Frontal cortex (tissue), 4 donors: Measurements from ENCODE around the gene BPGM. TPM values are rescaled to one million over a fixed set of nuclear protein-coding genes. Genes with fewer than 3 reads are reported as not detected.
"Not testable (repeated sequence)": the region's sequence is repeated elsewhere in the genome, so short reads cannot be mapped to it uniquely, and the experiment has no call there.

ENCODE experiments used
- DNase-seq, 2 donors: peaks; one replicate each; pipeline ENCODE4 v3.0.0; 2012; ENCODE audit warnings: low spot score in 2 of 2
- FAIRE-seq: peaks from 2 replicates; lab custom pipeline; 2012; peaks lifted over from hg19 to GRCh38; lab: Jason Lieb, UNC
- total RNA-seq: library from RNA; depleted of rRNA; stranded (reverse); fragments of >200 nt; gene quantifications from one replicate; pipeline ENCODE4 v1.2.3, GENCODE V29; 2014
- donor health status: control.
- donor health status: control.
- donor health status: control.

Gene BPGM
- total RNA-seq, 1 donor from 2014 or later = 46.9 TPM

DNA sequence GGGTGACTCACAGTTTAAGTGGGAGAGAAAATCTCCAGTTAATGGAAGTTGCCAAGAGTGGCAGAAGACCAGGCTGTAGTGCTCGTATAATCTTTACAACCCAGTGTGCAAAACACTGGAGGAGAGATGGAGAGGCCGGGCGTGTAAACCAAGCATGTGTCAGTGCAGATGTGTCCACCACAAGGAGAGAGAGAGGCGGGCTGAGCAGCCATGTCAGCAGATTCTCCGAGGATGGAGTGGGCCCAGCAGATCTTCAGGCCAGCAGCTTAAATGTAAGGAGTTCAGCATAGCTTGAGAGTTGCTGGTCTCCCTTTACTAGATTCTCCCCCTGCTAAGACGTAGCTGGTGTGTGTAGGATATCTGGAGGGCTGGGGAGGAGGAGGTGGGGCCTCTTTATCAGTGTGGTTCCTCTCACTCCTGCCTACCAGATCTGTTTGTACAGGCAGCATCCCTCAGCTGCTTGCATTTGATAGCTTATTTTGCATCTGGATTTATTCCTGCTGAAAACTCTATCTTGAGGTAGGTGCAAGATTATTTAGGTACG, 13.7 kb downstream of the BPGM start:
- FAIRE-seq (no peak), DNase-seq (no peak)

DNA sequence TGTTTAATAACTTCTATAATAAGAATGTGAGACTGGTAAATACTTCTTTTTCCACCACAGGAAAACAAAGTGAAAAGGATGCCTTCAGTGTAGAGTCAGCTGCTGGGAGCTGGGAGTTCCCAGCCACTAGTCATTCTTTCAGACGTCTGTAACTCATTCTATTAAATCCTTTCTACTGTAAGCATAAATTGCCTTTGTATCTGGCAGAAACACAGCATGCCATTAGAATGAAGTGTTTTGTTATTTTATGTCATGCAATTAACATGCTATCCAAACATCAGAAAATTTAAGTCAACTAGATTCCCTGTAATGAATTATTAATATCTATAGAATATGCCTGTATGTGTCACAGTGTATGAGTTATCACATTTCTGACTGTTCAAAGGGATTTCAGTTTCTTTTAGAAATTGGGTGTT, 14.3 kb downstream of the BPGM start:
- FAIRE-seq (no peak), DNase-seq (no peak)

DNA sequence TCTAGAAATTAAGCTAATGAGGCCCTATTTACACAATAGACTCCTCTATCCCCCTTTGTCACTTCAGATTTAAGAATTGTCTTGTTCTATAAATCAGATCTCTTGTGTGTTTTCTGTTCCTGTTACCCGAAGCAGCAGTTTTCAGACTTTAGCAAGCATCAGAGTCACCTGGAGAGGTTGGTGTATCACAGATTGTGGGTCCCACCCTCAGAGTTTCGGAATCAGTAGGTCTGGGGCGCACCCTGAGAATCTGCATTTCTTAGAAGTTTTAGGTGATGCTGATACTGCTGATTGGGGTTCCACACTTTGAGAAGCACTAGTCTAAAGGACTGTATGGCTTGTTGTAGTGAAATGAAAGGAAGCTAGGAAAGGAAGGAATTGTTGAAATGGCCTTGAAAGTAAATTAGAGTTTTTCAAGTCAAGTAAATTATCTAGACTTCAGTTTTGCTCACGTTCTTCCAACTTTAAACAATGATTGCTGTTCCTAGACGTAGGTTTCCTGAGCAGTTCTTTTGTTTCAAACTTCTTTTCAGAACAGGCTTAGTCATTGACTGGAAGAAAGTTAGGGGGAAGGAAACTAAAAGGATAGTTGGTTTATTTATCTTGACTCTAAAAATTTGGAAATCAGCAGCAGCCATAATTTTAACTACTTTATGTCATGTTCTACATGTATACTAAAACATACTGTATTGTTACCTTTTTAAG, 15.7 kb downstream of the BPGM start:
- FAIRE-seq = no peak
- no peak for DNase-seq

DNA sequence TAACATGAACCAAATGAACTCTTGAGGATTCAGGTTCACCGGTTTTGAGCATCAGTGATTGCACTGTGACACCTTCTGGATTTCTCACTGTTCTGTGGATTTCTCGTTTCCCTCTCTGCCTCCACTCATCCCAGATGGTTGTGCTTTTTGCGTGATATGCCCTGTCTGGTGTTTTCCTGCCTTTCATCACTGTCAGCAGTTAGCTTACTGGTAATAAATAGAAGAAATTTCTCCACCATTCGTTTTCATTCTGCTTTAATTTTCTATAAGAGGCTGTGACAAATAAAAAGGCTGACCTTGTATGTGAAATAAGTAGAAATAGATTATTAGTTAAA, 16.2 kb downstream of the BPGM start:
- no peak for FAIRE-seq

DNA sequence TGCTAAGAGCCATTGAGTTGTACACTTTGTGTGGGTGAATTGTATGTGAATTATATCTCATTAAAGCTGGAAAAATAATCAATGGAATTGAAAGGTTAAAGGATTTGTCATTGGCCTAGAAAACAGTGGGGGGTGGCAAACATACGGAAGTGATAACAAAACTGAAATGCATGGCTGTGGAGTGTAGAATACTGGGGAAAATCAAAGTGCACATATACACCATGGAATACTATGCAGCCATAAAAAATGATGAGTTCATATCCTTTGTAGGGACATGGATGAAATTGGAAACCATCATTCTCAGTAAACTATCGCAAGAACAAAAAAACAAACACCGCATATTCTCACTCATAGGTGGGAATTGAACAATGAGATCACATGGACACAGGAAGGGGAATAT, 18.4 kb downstream of the BPGM start:
- DNase-seq, FAIRE-seq: not testable (repeated sequence)

More for the DNA sequence above, 16.2 kb downstream of the BPGM start:
- DNase-seq = no peak

DNA sequence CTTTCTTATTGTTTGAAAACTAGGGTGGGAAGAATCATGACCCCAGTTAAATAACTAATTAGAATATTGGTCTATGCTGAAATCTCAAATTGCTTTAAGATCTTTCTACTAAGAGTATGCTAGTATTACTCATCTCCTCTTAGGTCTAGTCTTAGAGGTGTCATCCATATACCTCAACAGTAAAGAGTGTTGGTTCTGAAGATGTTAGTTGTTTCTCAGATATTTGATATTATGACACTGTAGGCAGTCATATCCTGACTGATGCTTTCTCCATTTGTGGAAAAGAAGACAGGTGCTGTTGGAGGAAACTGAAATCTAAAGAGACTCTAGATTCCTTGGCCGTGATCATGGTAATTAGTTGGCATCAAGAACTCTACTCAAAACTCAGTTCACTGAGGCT, 21.2 kb downstream of the BPGM start:
- DNase-seq = no peak

DNA sequence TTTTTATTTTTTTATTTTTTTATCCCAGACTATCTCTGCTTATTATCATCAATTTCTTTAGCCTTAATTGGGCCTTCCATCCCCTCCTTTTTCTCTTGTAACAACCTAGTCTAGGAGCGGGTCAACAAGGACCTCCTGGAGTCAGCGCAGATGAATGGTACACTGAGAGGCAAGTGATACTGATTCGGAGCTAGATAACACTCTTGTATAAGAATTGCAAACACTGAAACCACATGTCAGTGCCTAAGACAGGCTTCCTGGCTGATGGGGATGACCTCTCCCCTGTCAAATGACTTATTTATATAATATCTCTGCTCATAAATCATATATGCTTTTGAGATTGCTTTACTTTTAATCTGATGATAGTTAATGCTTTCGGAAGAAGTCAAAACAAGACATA, 22.7 kb downstream of the BPGM start:
- DNase-seq (no peak), FAIRE-seq (no peak)

More for the DNA sequence above, 21.2 kb downstream of the BPGM start:
- no peak for FAIRE-seq

DNA sequence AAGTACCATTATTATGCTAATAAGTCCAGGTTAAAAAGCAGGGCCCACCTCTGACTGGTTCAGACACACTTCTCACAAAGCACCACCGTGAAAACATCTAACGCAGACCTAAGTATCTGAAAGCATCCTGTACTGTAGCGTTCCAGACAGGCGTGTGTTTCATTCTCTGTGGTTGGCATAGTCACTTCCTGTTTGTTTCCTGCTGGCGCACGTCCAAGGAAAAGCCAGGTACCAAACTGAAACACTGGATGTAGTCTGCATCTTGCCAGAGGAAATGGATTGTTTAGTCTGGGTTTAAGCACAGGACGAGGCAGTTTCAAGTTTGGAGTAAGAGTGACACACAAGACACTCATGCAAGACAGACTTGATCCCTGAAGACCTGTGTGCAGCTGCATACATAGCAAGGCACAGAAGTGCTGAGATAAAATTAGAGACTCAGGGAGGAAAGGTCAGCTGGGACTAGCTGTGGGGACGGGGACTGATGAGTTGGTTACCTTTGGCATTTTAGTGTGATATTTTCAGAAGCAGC, 23.3 kb downstream of the BPGM start:
- no peak for FAIRE-seq
- DNase-seq = no peak

DNA sequence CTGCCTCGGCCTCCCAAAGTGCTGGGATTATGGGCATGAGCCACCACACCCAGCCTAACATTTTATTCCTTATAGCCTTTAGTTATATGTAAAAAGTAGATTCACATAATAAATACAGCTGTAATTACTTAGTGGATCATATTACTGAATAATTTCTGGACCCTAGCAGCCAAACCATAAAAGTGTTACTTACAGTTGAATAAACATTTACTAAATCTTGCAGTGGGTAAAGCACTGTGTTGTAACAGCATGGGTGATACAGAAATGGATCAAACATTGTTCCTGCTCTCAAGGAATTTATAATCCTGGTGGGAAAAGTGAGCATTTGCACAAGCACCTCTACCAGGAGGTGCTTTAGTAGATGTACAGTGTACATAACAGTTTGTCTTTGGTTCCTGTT, 25.0 kb downstream of the BPGM start:
- FAIRE-seq = no peak
- no peak for DNase-seq

DNA sequence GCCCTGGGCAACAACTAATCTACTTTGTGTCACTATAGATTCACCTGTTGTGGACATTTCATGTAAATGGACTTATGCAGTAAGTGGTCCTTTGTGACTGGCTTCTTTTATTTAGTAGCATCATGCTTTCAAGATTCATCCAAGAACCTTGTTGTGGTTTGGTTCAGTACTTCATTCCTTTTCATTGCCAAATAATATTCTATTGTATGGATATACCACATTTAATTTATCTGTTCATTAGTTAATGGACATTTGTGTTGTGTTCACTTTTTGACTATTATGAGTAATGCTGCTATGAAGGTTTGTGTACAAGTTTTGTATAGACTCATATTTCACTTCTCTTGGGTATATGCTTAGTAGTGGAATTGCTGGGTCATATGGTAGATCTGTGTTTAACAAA, 27.8 kb downstream of the BPGM start:
- DNase-seq (no peak), FAIRE-seq (no peak)

DNA sequence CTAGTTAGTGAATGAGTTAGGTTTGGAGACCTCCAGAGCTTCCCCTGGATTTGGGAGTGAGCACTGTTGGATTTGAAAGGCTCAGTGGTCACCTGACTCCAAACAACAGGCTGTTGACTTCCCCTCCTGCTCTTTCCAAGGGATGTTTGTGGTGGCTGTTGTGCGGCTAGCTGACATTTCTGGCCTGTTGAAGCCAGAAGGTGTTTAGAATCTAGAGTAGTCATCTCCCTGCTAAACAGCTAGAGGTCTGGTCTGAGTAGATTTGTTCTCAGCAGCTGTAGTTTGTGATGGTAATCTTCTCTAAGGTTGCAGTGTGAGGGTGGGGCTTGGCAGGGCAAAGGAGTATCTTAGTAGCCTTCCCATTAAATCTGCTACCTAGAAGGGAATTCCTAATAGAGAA, 30.1 kb downstream of the BPGM start:
- DNase-seq = no peak
- FAIRE-seq = no peak

DNA sequence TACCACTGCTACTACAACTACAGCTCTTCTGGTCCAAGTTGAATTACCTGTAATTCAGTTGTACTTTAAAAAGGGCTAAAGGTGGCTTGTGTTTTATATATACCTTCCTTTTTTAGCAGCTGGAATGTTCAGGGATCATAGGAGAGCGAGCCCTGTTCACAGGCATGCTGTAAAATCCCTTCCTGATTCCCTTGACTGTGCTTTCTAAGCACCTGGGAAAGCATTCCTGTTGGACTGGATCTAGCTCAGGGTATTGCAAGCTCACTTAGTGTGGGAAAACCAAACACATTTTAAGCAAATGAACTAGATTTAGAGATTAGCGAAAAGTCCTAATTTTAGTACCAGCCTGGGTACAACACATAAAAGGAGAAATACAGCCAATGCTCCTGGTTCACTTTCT, 31.5 kb downstream of the BPGM start:
- DNase-seq (no peak), FAIRE-seq (no peak)

DNA sequence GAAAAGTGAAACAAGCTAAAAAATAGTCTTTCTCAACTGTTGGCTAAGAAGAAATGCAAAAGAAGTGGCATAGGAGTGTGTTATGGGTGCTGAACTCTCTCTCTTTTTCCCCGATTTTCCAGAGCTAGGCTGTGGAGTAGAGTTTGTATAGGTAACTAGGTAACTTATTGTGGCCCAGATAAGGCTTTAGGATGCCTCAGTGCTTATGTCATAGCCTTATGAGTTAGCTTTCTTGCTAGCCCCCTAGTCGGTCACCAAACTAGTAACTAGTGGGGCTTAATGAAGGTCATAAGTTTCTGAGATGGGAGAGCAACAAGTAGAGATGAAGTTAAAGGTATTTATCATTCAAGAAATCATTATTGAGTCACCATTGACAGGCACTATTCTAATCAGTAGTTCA, 32.4 kb downstream of the BPGM start:
- no peak for FAIRE-seq
- DNase-seq = no peak

DNA sequence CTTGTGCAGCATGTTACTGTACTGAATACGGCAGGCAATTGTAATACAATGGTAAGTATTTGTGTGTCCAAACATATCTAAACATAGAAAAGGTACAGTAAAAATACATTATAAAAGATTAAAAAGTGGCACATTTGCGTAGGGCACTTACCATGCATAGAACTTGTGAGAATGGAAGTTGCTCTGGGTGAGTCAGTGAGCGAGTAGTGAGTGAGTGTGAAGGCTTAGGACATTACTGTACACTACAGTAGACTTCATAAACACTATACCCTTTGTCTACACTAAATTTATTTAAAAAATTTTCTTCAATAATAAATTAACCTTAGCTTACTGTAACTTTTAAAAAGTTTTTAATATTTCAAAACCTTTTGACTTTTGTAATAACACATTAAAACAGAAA, 37.5 kb downstream of the BPGM start:
- FAIRE-seq (peak; percentile 34), DNase-seq (no peak)

DNA sequence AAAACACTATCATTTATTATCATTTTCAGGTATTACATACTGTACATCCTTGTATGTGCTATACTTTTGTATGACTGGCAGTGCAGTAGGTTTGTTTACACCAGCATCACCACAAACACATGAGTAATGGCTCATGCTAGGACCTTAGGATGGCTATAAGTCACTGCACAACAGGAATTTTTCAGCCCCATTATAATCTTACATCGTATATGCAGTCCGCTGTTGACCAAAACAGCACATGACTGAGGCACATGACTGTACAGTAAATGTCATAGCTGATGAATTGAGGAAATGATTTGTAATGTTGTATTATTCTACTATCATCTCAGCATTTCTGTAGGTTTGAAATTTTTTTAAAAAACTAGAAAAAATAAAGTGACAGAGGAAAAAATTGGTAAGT, 38.6 kb downstream of the BPGM start:
- DNase-seq = no peak
- no peak for FAIRE-seq

DNA sequence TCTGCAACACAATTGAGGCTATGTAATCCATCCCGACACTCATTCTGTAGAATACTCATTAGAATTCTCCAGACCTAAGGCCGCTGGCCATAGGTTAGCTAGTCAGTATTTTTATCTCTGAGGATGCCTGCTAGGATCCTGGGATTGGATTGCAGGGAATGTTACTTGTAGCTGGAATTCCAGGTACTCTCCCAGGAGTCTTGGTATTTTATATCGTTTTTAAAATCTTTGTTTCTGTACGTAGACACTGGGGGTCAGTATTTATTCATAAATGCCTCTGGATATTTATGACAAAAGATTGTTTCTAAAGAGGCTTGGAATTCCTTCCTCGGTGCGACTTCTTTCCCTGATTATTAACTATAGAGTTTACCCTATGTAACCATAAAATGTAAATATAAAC, 40.1 kb downstream of the BPGM start:
- FAIRE-seq (no peak), DNase-seq (no peak)

DNA sequence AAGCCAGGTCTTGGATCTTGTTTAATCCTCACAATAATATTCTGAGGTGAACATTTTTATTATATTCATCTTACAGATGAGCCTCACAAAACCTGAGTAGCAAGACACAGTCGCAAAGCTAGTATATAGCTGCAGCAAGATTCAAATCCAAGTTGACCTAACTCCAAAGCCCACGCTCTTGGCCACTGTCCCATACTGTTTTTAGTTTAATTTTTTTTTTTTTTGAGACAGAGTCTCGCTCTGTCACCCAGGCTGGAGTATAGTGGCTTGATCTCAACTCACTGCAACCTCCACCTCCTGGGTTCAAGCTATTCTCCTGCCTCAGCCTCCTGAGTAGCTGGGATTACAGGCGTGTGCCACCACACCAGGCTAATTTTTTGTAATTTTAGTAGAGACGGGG, 42.9 kb downstream of the BPGM start:
- FAIRE-seq, DNase-seq: not testable (repeated sequence)

DNA sequence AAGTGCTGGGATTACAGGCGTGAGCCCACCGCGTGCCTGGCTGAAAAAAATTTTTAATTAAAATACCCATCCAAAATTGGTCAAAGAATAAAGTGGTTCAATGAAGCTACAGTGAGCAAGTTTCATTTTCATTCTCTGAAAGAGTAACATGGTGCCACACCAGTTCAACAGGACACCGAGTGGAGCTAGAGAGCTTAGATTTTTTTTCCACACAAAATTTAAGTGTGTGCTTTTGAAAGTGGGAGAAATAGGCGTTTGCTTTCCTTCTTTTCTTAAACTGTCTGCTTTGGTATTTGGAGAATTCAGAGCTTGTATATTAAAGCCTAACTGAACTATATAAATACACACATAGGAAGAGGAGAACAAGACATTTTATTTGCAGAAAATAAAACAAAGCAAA, 43.4 kb downstream of the BPGM start:
- peak; percentile 10 for FAIRE-seq
- peak; percentile 34 to 38 for DNase-seq

DNA sequence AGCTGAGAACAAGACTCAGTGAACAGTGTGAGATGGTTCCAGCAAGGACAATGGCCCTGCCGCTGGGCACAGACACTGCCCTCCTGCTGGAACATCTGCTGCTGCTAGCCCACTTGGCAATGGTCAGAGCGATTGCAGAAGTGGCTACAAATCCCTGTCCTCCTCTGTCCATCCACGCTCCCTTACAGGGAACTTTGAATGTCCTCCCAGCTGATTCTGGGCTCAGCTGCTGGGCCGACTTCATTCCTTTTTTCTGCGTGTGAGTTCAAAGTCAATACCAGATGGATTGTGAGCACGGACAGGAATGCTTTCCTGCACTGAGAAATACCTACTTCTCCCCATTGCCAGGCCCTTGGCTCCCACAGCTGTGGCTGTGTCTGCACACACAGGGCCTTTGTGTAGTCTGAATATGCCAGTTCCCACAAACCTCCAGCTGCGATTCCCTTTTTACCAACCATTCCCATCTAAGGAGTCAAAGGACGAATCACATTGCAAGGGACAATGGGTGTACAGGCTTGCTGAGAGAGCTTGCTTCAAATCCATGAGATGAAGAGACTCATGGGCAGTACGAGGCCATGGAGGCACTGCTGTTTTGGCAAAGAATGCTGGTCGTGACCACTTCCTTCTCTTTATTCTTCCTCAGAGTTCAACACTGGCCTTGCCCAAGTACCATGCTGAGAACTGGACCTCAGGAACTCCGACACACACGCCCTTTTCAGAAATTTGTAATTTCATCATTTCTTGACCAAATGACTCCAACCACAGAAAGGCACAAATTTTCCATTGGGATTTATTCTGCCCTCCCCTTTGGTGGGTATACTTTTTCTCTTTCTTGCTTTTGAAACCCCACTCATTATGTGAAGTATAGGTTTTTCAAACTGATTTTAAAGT, 44.2 kb downstream of the BPGM start:
- DNase-seq = peak; percentile 26 to 40

DNA sequence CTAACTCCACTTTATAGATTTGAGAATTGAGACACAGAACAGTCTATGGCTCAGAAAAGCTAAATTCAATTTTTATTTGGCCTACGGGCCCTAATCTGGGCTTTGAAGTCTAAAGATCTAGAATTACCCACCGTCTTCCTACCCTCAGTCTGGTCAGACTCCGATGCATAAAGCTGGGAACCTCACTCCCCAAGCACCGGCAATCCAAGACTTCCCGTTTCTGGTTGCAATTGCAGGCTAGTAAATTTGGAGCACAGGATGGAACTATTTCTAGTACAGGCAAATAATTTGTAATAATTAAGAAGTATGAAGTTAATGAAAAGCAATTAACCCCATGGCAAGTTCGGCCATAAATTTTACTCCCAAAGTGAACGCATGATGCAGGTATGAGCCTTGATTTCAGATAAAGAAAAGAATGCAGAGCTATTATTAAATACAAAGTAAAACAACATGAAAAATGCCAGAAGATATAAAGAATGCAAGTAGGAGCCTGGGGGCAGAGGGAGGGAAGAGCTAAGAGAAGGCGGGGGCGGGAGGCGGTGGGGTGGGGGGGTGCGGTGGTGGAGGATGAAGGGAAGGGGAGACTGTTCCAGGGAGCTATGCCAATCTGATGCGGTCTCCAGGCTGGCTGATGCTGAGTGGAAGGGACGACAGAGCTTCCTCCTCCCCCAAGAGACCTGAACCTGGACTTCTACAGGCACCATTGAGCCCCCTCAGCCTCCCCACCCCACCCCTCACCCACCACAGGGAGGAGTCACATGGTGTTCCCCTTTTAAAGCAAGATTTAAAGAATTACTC, 45.1 kb downstream of the BPGM start:
- FAIRE-seq (no peak), DNase-seq (no peak)

More for the DNA sequence above, 44.2 kb downstream of the BPGM start:
- no peak for FAIRE-seq
